HTR-8/SVneo (cell line): ENCODE measurements around the gene TMEM220.

Experiments used
- DNase-seq: peaks from one replicate; pipeline ENCODE4 v3.0.0; 2011; ENCODE audit warnings: low spot score, mixed read lengths; ENCODE audit not compliant: insufficient read length
- FAIRE-seq: peaks from 2 replicates; lab custom pipeline; 2011; peaks lifted over from hg19 to GRCh38; lab: Jason Lieb, UNC

Gene TMEM220

GRCh38 chr17:10729334-10730193, at the start of gene TMEM220:
Gene TMEM220, minus strand, starts transcription at chr17:10730023. Its CDS starts 172 bp downstream, at chr17:10729851.
- FAIRE-seq: no peak
- no peak for DNase-seq

GRCh38 chr17:10779609-10780008, 49.8 kb upstream of the TMEM220 start:
- DNase-seq: no peak
- FAIRE-seq: no peak

- FAIRE-seq (no peak), DNase-seq (no peak)
Measured at GRCh38 chr17:10777890-10778289, 48.1 kb upstream of the TMEM220 start.

GRCh38 chr17:10777131-10777807, 47.4 kb upstream of the TMEM220 start:
- DNase-seq: no peak
- no peak for FAIRE-seq

GRCh38 chr17:10776381-10776780, 46.6 kb upstream of the TMEM220 start:
- DNase-seq (no peak), FAIRE-seq (no peak)

GRCh38 chr17:10775740-10776356, 46.0 kb upstream of the TMEM220 start:
- no peak for DNase-seq

GRCh38 chr17:10775058-10775457, 45.2 kb upstream of the TMEM220 start:
- FAIRE-seq (no peak), DNase-seq (no peak)

More at GRCh38 chr17:10775740-10776356, 46.0 kb upstream of the TMEM220 start:
- FAIRE-seq: no peak

GRCh38 chr17:10773391-10773790, 43.6 kb upstream of the TMEM220 start:
- DNase-seq (no peak), FAIRE-seq (no peak)

GRCh38 chr17:10772425-10773380, 42.9 kb upstream of the TMEM220 start:
- no peak for DNase-seq
- FAIRE-seq: no peak

- FAIRE-seq (no peak), DNase-seq (no peak)
Measured at GRCh38 chr17:10771148-10771547, 41.3 kb upstream of the TMEM220 start.

- DNase-seq (no peak), FAIRE-seq (no peak)
Measured at GRCh38 chr17:10769840-10770239, 40.0 kb upstream of the TMEM220 start.

GRCh38 chr17:10768750-10769251, 39.0 kb upstream of the TMEM220 start:
- DNase-seq (no peak), FAIRE-seq (no peak)

- FAIRE-seq: no peak
Measured at GRCh38 chr17:10767232-10767631, 37.4 kb upstream of the TMEM220 start.

GRCh38 chr17:10762037-10762436, 32.2 kb upstream of the TMEM220 start:
- no peak for DNase-seq
- no peak for FAIRE-seq

More at GRCh38 chr17:10767232-10767631, 37.4 kb upstream of the TMEM220 start:
- DNase-seq: no peak

- DNase-seq (no peak), FAIRE-seq (no peak)
Measured at GRCh38 chr17:10761281-10761680, 31.5 kb upstream of the TMEM220 start.

GRCh38 chr17:10758062-10758461, 28.2 kb upstream of the TMEM220 start:
- no peak for DNase-seq
- no peak for FAIRE-seq

GRCh38 chr17:10757647-10758046, 27.8 kb upstream of the TMEM220 start:
- DNase-seq: no peak
- FAIRE-seq: no peak

- no peak for FAIRE-seq
- no peak for DNase-seq
Measured at GRCh38 chr17:10757067-10757466, 27.2 kb upstream of the TMEM220 start.

GRCh38 chr17:10756619-10757018, 26.8 kb upstream of the TMEM220 start:
- FAIRE-seq (no peak), DNase-seq (no peak)

- FAIRE-seq: no peak
Measured at GRCh38 chr17:10756185-10756584, 26.4 kb upstream of the TMEM220 start.

More at GRCh38 chr17:10756185-10756584, 26.4 kb upstream of the TMEM220 start:
- no peak for DNase-seq
